Kidney tubule cell (primary cell): ENCODE measurements around the gene EVL.

ENCODE experiments used
- DNase-seq: peaks from one replicate; pipeline ENCODE4 v3.0.0-alpha.2; 2018; ENCODE audit warnings: low spot score

The EVL gene

GRCh38 chr14:100085462-100085861 is 20.2 kb downstream of the EVL start:
- DNase-seq, result no peak

GRCh38 chr14:100086361-100086760 is 21.1 kb downstream of the EVL start:
- no peak for DNase-seq

GRCh38 chr14:100088226-100088625 is 23.0 kb downstream of the EVL start:
- DNase-seq, result no peak

GRCh38 chr14:100091386-100091785 is 26.2 kb downstream of the EVL start:
- DNase-seq, result no peak

- no peak for DNase-seq
These were observed 27.6 kb downstream of the EVL start for GRCh38 chr14:100092832-100093231.

GRCh38 chr14:100093319-100093718 is 28.1 kb downstream of the EVL start:
- no peak for DNase-seq

- no peak for DNase-seq
These were observed 31.4 kb downstream of the EVL start for GRCh38 chr14:100096656-100097055.

- no peak for DNase-seq
These were observed 32.9 kb downstream of the EVL start for GRCh38 chr14:100098171-100098570.

- no peak for DNase-seq
These were observed 34.9 kb downstream of the EVL start for GRCh38 chr14:100100032-100100703.

GRCh38 chr14:100102156-100102785 is 37.0 kb downstream of the EVL start:
- no peak for DNase-seq

- DNase-seq, result no peak
These were observed 38.2 kb downstream of the EVL start for GRCh38 chr14:100103250-100104005.

- no peak for DNase-seq
These were observed 38.8 kb downstream of the EVL start for GRCh38 chr14:100104006-100104352.

- no peak for DNase-seq
These were observed 39.5 kb downstream of the EVL start for GRCh38 chr14:100104523-100105300.

GRCh38 chr14:100105357-100106169 is 40.3 kb downstream of the EVL start:
- no peak for DNase-seq

GRCh38 chr14:100106250-100107112 is 41.3 kb downstream of the EVL start:
- peak; percentile 9 for DNase-seq

- no peak for DNase-seq
These were observed 42.0 kb downstream of the EVL start for GRCh38 chr14:100107236-100107635.

- DNase-seq, result peak; percentile 69
These were observed 43.0 kb downstream of the EVL start for GRCh38 chr14:100108042-100108825.

- no peak for DNase-seq
These were observed 43.8 kb downstream of the EVL start for GRCh38 chr14:100108840-100109593.

- no peak for DNase-seq
These were observed 44.4 kb downstream of the EVL start for GRCh38 chr14:100109594-100109955.
